OCI-LY7 (cell line): ENCODE results near the gene PRKG1.
"Not testable (repeated sequence)": the region's sequence is repeated elsewhere in the genome, so short reads cannot be mapped to it uniquely, and the experiment has no call there.

ENCODE experiments used
- CTCF ChIP-seq: fragments of 200-600 bp; sonication (generic); conservative IDR thresholded peaks from 2 replicates; pipeline ENCODE4 v1.5.1; 2014; ENCODE audit warnings: mild to moderate bottlenecking, antibody characterized with exemption, low read length, moderate library complexity, mixed read lengths
- EZH2phosphoT487 ChIP-seq: fragments of 200-600 bp; sonication (generic); IDR thresholded peaks from 2 replicates; pipeline ENCODE4 v1.6.1; 2018; ENCODE audit warnings: low read depth, borderline replicate concordance, mild to moderate bottlenecking, mixed run types, antibody characterized with exemption, low read length, moderate library complexity, mixed read lengths

- TF ChIP-seq CTCF, EZH2phosphoT487: not testable (repeated sequence)
Observed at GRCh38 chr10:51212937-51213336, 138.7 kb downstream of the PRKG1 start.
